PFSK-1 (cell line): Measurements from ENCODE around the gene NHERF2.

Experiments
- FOXP2 ChIP-seq: optimal IDR thresholded peaks from 2 replicates; pipeline ENCODE3; 2011; ENCODE audit warnings: borderline replicate concordance, control low read depth, inconsistent platforms; ENCODE audit not compliant: insufficient read depth; ENCODE audit errors: extremely low read length, extremely low read depth
- POLR2AphosphoS5 ChIP-seq: IDR thresholded peaks from 2 replicates; pipeline ENCODE4 v1.6.1; 2012; ENCODE audit warnings: low read depth, mild to moderate bottlenecking, control low read depth, low read length, moderate library complexity
- REST ChIP-seq, 2 experiments: IDR thresholded peaks; 2 replicates each; pipeline versions ENCODE4 v1.6.1 to v1.8.0; 2011 to 2012; ENCODE audit warnings: low read depth in 2 of 2, low read length in 2 of 2, control low read depth in 1 of 2, inconsistent platforms in 1 of 2, mild to moderate bottlenecking in 1 of 2, moderate library complexity in 1 of 2; ENCODE audit not compliant: insufficient read depth in 1 of 2
- SIN3A ChIP-seq: IDR thresholded peaks from 2 replicates; pipeline ENCODE4 v1.6.1; 2012; ENCODE audit warnings: mild to moderate bottlenecking, low read length, moderate library complexity, borderline replicate concordance; ENCODE audit not compliant: insufficient read depth
- TAF1 ChIP-seq: IDR thresholded peaks from 2 replicates; pipeline ENCODE4 v1.6.1; 2012; ENCODE audit warnings: low read length, control low read depth, borderline replicate concordance; ENCODE audit not compliant: insufficient read depth

NHERF2 gene

GRCh38 chr16:2045965-2046892 lies 19.5 kb downstream of the NHERF2 start:
- TF ChIP-seq POLR2AphosphoS5 (no peak), FOXP2 (no peak), SIN3A (no peak), REST (IDR thresholded peaks at IDR 0.05; ENCODE audit: insufficient read depth in 1 of 2, low read depth in 2 of 2, low read length in 2 of 2) (no peak), TAF1 (no peak)

GRCh38 chr16:2046893-2047329 lies 20.2 kb downstream of the NHERF2 start:
- TF ChIP-seq POLR2AphosphoS5, result no peak
- no peak for TF ChIP-seq FOXP2

GRCh38 chr16:2047330-2048115 lies 20.8 kb downstream of the NHERF2 start, which contains the start of the genes NTHL1 and TSC2:
TSS of gene NTHL1 (minus strand) at chr16:2047834. CDS start at chr16:2047823, 11 bp downstream.
TSS of gene TSC2 (plus strand) at chr16:2047985. CDS start at chr16:2048616, 631 bp downstream.
- TF ChIP-seq FOXP2 (peak; percentile 77), SIN3A (peak; percentile 83; the same call in 1 of the 2 replicates), POLR2AphosphoS5 (peak; percentile 73), TAF1 (no peak), REST (IDR thresholded peaks at IDR 0.05; ENCODE audit: insufficient read depth in 1 of 2, low read depth in 2 of 2, low read length in 2 of 2) (no peak)

GRCh38 chr16:2048116-2048543 lies 21.4 kb downstream of the NHERF2 start:
- TF ChIP-seq SIN3A (no peak), REST (IDR thresholded peaks at IDR 0.05; ENCODE audit: insufficient read depth in 1 of 2, low read depth in 2 of 2, low read length in 2 of 2) (no peak), TAF1 (no peak), POLR2AphosphoS5 (no peak), FOXP2 (no peak)

- TF ChIP-seq POLR2AphosphoS5 (no peak), TAF1 (no peak), FOXP2 (no peak), SIN3A (no peak), REST (IDR thresholded peaks at IDR 0.05; ENCODE audit: insufficient read depth in 1 of 2, low read depth in 2 of 2, low read length in 2 of 2) (no peak)
These were observed 26.5 kb downstream of the NHERF2 start for GRCh38 chr16:2053211-2053610.
